Measurements from ENCODE around the gene PLK4. TPM values are rescaled to one million over a fixed set of nuclear protein-coding genes. Genes with fewer than 3 reads are reported as not detected.
"Not testable (repeated sequence)": the region's sequence is repeated elsewhere in the genome, so short reads cannot be mapped to it uniquely, and the experiment has no call there.

Gene PLK4
- total and polyA plus RNA-seq, 2 experiments from 2014 or later, result 4.4 to 6.7 TPM

GRCh38 chr4:127889903-127890302 is 9.2 kb downstream of the PLK4 start:
- Histone ChIP-seq H3K9me2 (ENCODE audit: insufficient read depth) (no peaks in the 10 kb centered on the region), H3K4me2 (ENCODE audit: unreplicated experiment) (no peak overlapping the region), H2AFZ (peak overlapping the region; percentile 61), H4K20me1 (ENCODE audit: insufficient read depth) (no peaks in the 10 kb centered on the region), H3F3A (ENCODE audit: insufficient read depth) (no peaks in the 10 kb centered on the region; the same call in 1 of the 2 replicates), H3K36me3 (ENCODE audit: low read depth) (no peaks in the 10 kb centered on the region; the same call in 1 of the 2 replicates), H3K27ac (no peak overlapping the region), H3K4me3 (no peak overlapping the region), H3K27me3 (replicated peaks; ENCODE audit: insufficient read depth) (no peaks in the 10 kb centered on the region), H3K9ac (no peak overlapping the region), H3K4me1 (ENCODE audit: insufficient read depth) (peaks cover 7% of the 10 kb centered on the region; the same call in 1 of the 2 replicates), H3K79me2 (ENCODE audit: insufficient read depth) (no peaks in the 10 kb centered on the region), H3K9me3 (ENCODE audit: low read depth) (no peaks in the 10 kb centered on the region)
- in situ Hi-C loops (cut with MboI), result no loop called here
- TF ChIP-seq EZH2 (IDR thresholded peaks at IDR 0.05; ENCODE audit: insufficient read depth, poor library complexity, severe bottlenecking) (no peak), EZH2phosphoT487 (IDR thresholded peaks at IDR 0.05; ENCODE audit: insufficient read depth, low read depth) (no peak)
- 68 to 77% methylated on average over 3 of the region's 3 CpGs for WGBS, 2 experiments (ENCODE audit: low coverage in 1 of 2, low lambda C conversion rate in 2 of 2, missing lambda C conversion rate in 2 of 2)
- no peak for DNase-seq

DNA sequence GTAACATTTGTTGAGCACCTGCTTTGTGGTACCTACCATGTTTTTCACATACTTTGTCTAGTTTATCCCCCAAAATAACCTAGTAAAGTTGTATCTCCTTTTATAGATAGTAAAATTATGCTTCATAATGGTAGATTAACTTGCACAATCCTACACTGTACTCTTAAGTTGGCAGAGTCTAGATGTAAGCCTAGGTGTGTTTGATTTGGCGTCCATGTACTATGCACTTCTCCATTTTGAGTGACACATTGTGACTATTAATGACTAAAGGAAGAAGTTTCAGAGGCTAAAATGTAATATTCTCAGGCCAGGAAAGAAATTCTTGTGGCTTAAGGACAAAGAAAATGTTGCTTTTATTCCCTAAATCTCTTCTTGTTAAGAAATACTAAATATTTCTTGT is 15.4 kb downstream of the PLK4 start:
- WGBS, 2 experiments (ENCODE audit: low coverage in 1 of 2, low lambda C conversion rate in 2 of 2, missing lambda C conversion rate in 2 of 2), result 100% methylated on average over 1 of the region's 1 CpG
- Histone ChIP-seq H2AFZ (peak overlapping the region; percentile 18; the same call in 1 of the 2 replicates), H3K4me1 (ENCODE audit: insufficient read depth) (no peaks in the 10 kb centered on the region)

DNA sequence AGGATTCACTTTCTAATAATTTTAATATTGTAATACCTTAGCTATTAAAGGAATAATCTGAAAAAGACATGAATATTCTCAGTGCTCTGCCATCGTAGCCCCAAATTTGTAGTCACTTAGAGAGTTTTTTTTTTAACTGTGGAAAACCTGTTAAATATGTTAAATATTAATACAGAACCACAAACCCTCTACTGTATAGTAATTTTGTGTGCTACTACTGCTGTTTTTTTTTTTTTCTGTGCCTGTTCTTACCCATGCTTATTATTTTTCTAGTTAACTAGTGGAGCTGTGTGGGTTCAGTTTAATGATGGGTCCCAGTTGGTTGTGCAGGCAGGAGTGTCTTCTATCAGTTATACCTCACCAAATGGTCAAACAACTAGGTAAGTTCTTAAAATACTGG is 15.8 kb downstream of the PLK4 start:
- H3K9me3 ChIP-seq (ENCODE audit: low read depth), result no peaks in the 10 kb centered on the region
- in situ Hi-C loops (cut with MboI), result no loop called here

More for the DNA sequence above, 15.4 kb downstream of the PLK4 start:
- no peaks in the 10 kb centered on the region for H3K36me3 ChIP-seq (ENCODE audit: low read depth)
- no peaks in the 10 kb centered on the region for H3K9me2 ChIP-seq (ENCODE audit: insufficient read depth)
- no peaks in the 10 kb centered on the region for H4K20me1 ChIP-seq (ENCODE audit: insufficient read depth)
- no peak overlapping the region for H3K9ac ChIP-seq
- TF ChIP-seq EZH2phosphoT487 (IDR thresholded peaks at IDR 0.05; ENCODE audit: insufficient read depth, low read depth) (no peak), EZH2 (IDR thresholded peaks at IDR 0.05; ENCODE audit: insufficient read depth, poor library complexity, severe bottlenecking) (no peak)
- H3K4me2 ChIP-seq (ENCODE audit: unreplicated experiment), result no peak overlapping the region
- H3K9me3 ChIP-seq (ENCODE audit: low read depth), result no peaks in the 10 kb centered on the region
- H3K27me3 ChIP-seq (replicated peaks; ENCODE audit: insufficient read depth), result no peaks in the 10 kb centered on the region
- H3K27ac ChIP-seq, result no peak overlapping the region
- H3F3A ChIP-seq (ENCODE audit: insufficient read depth), result no peaks in the 10 kb centered on the region
- in situ Hi-C loops (cut with MboI), result no loop called here
- DNase-seq, result no peak
- H3K4me3 ChIP-seq, result no peak overlapping the region
- no peaks in the 10 kb centered on the region for H3K79me2 ChIP-seq (ENCODE audit: insufficient read depth)

DNA sequence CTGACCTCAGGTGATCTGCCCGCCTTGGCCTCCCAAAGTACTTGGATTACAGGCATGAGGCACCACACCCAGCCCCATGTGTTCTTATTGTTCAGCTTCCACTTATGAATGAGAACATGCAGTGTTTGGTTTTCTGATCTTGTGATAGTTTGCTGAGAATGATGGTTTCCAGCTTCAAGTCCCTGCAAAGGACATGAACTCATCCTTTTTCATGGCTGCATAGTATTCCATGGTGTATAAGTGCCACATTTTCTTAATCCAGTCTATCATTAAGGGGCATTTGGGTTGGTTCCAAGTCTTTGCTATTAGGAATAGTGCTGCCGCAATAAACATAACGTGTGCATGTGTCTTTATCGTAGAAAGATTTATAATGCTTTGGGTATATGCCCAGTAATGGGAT is 19.0 kb downstream of the PLK4 start:
- H3K9ac ChIP-seq; H3K9me3 ChIP-seq (ENCODE audit: low read depth); in situ Hi-C loops (cut with MboI); H3K79me2 ChIP-seq (ENCODE audit: insufficient read depth); H4K20me1 ChIP-seq (ENCODE audit: insufficient read depth); H2AFZ ChIP-seq; H3K4me1 ChIP-seq (ENCODE audit: insufficient read depth); H3K27me3 ChIP-seq (replicated peaks; ENCODE audit: insufficient read depth); H3K9me2 ChIP-seq (ENCODE audit: insufficient read depth); H3K4me2 ChIP-seq (ENCODE audit: unreplicated experiment); H3F3A ChIP-seq (ENCODE audit: insufficient read depth); H3K4me3 ChIP-seq; H3K36me3 ChIP-seq (ENCODE audit: low read depth); H3K27ac ChIP-seq; DNase-seq: not testable (repeated sequence)
- WGBS, 2 experiments (ENCODE audit: low coverage in 1 of 2, low lambda C conversion rate in 2 of 2, missing lambda C conversion rate in 2 of 2), result 97 to 100% methylated on average over 4 of the region's 4 CpGs

More for the DNA sequence above, 15.8 kb downstream of the PLK4 start:
- DNase-seq, result no peak
- H3K9me2 ChIP-seq (ENCODE audit: insufficient read depth), result no peaks in the 10 kb centered on the region
- no peak overlapping the region for H3K4me3 ChIP-seq
- H3K9ac ChIP-seq, result no peak overlapping the region
- H3F3A ChIP-seq (ENCODE audit: insufficient read depth), result no peaks in the 10 kb centered on the region
- WGBS, 2 experiments (ENCODE audit: low coverage in 1 of 2, low lambda C conversion rate in 2 of 2, missing lambda C conversion rate in 2 of 2), result 95 to 100% methylated on average over 1 of the region's 1 CpG
- no peaks in the 10 kb centered on the region for H3K4me1 ChIP-seq (ENCODE audit: insufficient read depth)
- H4K20me1 ChIP-seq (ENCODE audit: insufficient read depth), result no peaks in the 10 kb centered on the region
- H3K27ac ChIP-seq, result no peak overlapping the region
- no peak overlapping the region for H3K4me2 ChIP-seq (ENCODE audit: unreplicated experiment)
- no peaks in the 10 kb centered on the region for H3K27me3 ChIP-seq (replicated peaks; ENCODE audit: insufficient read depth)
- TF ChIP-seq EZH2 (IDR thresholded peaks at IDR 0.05; ENCODE audit: insufficient read depth, poor library complexity, severe bottlenecking) (no peak), EZH2phosphoT487 (IDR thresholded peaks at IDR 0.05; ENCODE audit: insufficient read depth, low read depth) (no peak)
- H3K79me2 ChIP-seq (ENCODE audit: insufficient read depth), result no peaks in the 10 kb centered on the region
- peak overlapping the region; percentile 18; the same call in 1 of the 2 replicates for H2AFZ ChIP-seq
- H3K36me3 ChIP-seq (ENCODE audit: low read depth), result no peaks in the 10 kb centered on the region

DNA sequence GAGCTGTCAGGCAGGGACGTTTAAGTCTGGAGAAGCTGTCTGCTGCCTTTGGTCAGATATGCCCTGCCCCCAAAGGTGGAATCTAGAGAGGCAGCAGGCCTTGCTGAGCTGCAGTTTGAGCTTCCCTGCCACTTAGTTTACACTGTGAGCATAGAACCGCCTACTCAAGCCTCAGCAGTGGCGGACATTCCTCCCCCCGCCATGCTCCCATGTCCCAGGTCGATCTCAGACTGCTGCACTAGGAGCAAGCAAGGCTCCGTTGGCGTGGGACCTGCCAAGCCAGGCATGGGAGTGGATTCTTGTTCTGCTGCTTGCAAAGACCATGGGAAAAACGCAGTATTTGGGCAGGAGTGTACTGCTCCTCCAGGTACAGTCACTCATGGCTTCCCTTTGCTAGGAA is 24.3 kb downstream of the PLK4 start:
- H3K79me2 ChIP-seq (ENCODE audit: insufficient read depth), result no peaks in the 10 kb centered on the region
- H4K20me1 ChIP-seq (ENCODE audit: insufficient read depth), result no peaks in the 10 kb centered on the region
- H3K9me3 ChIP-seq (ENCODE audit: low read depth), result no peaks in the 10 kb centered on the region
- in situ Hi-C loops (cut with MboI), result no loop called here
- H3K9me2 ChIP-seq (ENCODE audit: insufficient read depth), result no peaks in the 10 kb centered on the region
- no peak for DNase-seq
- no peak overlapping the region for H2AFZ ChIP-seq
- no peak overlapping the region for H3K4me2 ChIP-seq (ENCODE audit: unreplicated experiment)
- H3K27ac ChIP-seq, result no peak overlapping the region
- H3F3A ChIP-seq (ENCODE audit: insufficient read depth), result no peaks in the 10 kb centered on the region
- no peaks in the 10 kb centered on the region for H3K4me1 ChIP-seq (ENCODE audit: insufficient read depth)
- no peak overlapping the region for H3K4me3 ChIP-seq
- no peak overlapping the region for H3K9ac ChIP-seq
- H3K36me3 ChIP-seq (ENCODE audit: low read depth), result no peaks in the 10 kb centered on the region
- TF ChIP-seq EZH2phosphoT487 (IDR thresholded peaks at IDR 0.05; ENCODE audit: insufficient read depth, low read depth) (no peak), EZH2 (IDR thresholded peaks at IDR 0.05; ENCODE audit: insufficient read depth, poor library complexity, severe bottlenecking) (no peak)
- no peaks in the 10 kb centered on the region for H3K27me3 ChIP-seq (replicated peaks; ENCODE audit: insufficient read depth)
- 89 to 92% methylated on average over 8 of the region's 8 CpGs for WGBS, 2 experiments (ENCODE audit: low coverage in 1 of 2, low lambda C conversion rate in 2 of 2, missing lambda C conversion rate in 2 of 2)
